ENCODE measurements around the gene OLA1.

OLA1 gene

GRCh38 chr2:174180165-174180724 is 68.1 kb downstream of the OLA1 start:
- no peak for DNase-seq (ENCODE audit: low read depth in 2 of 2)

- DNase-seq (ENCODE audit: low read depth in 2 of 2), result no peak
Observed at GRCh38 chr2:174177316-174177890, 70.9 kb downstream of the OLA1 start.

- no peak for DNase-seq (ENCODE audit: low read depth in 2 of 2)
Observed at GRCh38 chr2:174176898-174177297, 71.4 kb downstream of the OLA1 start.

GRCh38 chr2:174174741-174175140 is 73.6 kb downstream of the OLA1 start:
- no peak for DNase-seq (ENCODE audit: low read depth in 2 of 2)

- no peak for DNase-seq (ENCODE audit: low read depth in 2 of 2)
Observed at GRCh38 chr2:174172802-174173355, 75.5 kb downstream of the OLA1 start.

GRCh38 chr2:174171686-174172445 is 76.5 kb downstream of the OLA1 start:
- DNase-seq (ENCODE audit: low read depth in 2 of 2), result no peak

- DNase-seq (ENCODE audit: low read depth in 2 of 2), result no peak
Observed at GRCh38 chr2:174169372-174169771, 79.0 kb downstream of the OLA1 start.

- no peak for DNase-seq (ENCODE audit: low read depth in 2 of 2)
Observed at GRCh38 chr2:174166261-174166660, 82.1 kb downstream of the OLA1 start.

GRCh38 chr2:174161490-174161889 is 86.8 kb downstream of the OLA1 start:
- DNase-seq (ENCODE audit: low read depth in 2 of 2), result no peak

- peak in 1 of 2 donors; percentile 4 for DNase-seq (ENCODE audit: low read depth in 2 of 2)
Observed at GRCh38 chr2:174158003-174158402, 90.3 kb downstream of the OLA1 start.

- no peak for DNase-seq (ENCODE audit: low read depth in 2 of 2)
Observed at GRCh38 chr2:174157053-174157452, 91.3 kb downstream of the OLA1 start.

- no peak for DNase-seq (ENCODE audit: low read depth in 2 of 2)
Observed at GRCh38 chr2:174153757-174154680, 94.3 kb downstream of the OLA1 start.

- no peak for DNase-seq (ENCODE audit: low read depth in 2 of 2)
Observed at GRCh38 chr2:174149530-174149929, 98.8 kb downstream of the OLA1 start.

- no peak for DNase-seq (ENCODE audit: low read depth in 2 of 2)
Observed at GRCh38 chr2:174148833-174149232, 99.5 kb downstream of the OLA1 start.

GRCh38 chr2:174145827-174146226 is 102.5 kb downstream of the OLA1 start:
- no peak for DNase-seq (ENCODE audit: low read depth in 2 of 2)

- DNase-seq (ENCODE audit: low read depth in 2 of 2), result no peak
Observed at GRCh38 chr2:174142290-174142689, 106.0 kb downstream of the OLA1 start.

GRCh38 chr2:174138161-174138560 is 110.2 kb downstream of the OLA1 start:
- no peak for DNase-seq (ENCODE audit: low read depth in 2 of 2)

- DNase-seq (ENCODE audit: low read depth in 2 of 2), result no peak
Observed at GRCh38 chr2:174135981-174136380, 112.4 kb downstream of the OLA1 start.

- no peak for DNase-seq (ENCODE audit: low read depth in 2 of 2)
Observed at GRCh38 chr2:174125090-174125489, 123.2 kb downstream of the OLA1 start.

- DNase-seq (ENCODE audit: low read depth in 2 of 2), result no peak
Observed at GRCh38 chr2:174124181-174124580, 124.2 kb downstream of the OLA1 start.

GRCh38 chr2:174122185-174122584 is 126.1 kb downstream of the OLA1 start:
- DNase-seq (ENCODE audit: low read depth in 2 of 2), result no peak

- DNase-seq (ENCODE audit: low read depth in 2 of 2), result no peak
Observed at GRCh38 chr2:174121612-174122011, 126.7 kb downstream of the OLA1 start.
